Left kidney (tissue), 2 donors: ENCODE measurements around the gene RSPH9. TPM values are rescaled to one million over a fixed set of nuclear protein-coding genes. Genes with fewer than 3 reads are reported as not detected.
A peak's percentile ranks its signal among the peaks of the same experiment; 100 is the strongest.

ENCODE experiments used
- DNase-seq: peaks from one replicate; pipeline ENCODE4 v3.0.0-alpha.2; 2013
- polyA plus RNA-seq: library from polyadenylated mRNA; unstranded; fragments of 120-200 nt; gene quantifications from one replicate; pipeline ENCODE4 v1.2.1, GENCODE V29; 2013; ENCODE audit not compliant: insufficient read length

RSPH9 gene
- polyA plus RNA-seq, 1 donor: 1.4 TPM

GRCh38 chr6:43667245-43668150 lies 22.7 kb downstream of the RSPH9 start:
- DNase-seq: peak; percentile 79

DNA sequence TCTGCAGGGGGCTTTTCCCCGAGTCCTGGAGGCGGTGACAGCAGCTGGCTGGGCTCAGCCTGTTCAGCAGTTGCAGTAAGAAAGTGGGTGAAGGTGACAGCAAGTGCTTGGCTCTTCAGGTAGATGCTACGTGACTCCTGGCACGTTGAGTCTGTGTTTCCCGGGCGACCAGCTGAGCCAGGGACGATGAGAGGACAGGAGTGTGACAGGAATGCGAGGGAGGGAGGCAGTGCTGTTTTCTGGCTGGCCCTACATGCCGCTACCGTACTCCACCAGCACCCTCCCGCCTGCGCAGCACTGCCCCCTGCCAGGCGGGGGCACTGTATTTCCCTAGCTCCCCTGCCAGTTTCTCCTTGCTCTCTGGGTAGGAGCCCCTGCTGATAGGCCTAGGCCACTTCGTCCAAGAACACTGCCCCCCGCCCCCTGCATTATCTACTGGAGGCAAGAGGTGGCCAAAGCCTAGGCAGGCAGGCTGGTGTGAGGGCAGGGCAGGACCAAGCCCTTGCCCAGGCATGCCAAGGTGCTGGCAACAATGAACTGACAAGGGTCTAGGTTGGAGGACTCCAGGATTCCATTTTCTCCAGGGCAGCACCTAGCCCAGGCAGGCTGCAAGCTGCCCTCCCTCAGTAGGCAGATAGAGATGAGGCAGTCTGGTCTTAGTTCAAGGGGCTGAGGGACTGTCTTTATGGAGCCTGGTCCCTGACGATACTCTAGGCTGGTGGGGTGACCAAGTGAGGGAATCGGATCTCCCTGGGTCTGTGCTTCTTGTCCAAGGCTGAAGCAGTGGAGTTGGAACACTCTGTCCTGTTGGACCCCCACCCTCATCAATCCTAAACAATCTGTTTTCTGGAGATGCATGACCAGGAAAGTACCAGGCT lies 23.6 kb downstream of the RSPH9 start:
- DNase-seq: peak; percentile 87

GRCh38 chr6:43669050-43669921 lies 24.4 kb downstream of the RSPH9 start:
- no peak for DNase-seq

DNA sequence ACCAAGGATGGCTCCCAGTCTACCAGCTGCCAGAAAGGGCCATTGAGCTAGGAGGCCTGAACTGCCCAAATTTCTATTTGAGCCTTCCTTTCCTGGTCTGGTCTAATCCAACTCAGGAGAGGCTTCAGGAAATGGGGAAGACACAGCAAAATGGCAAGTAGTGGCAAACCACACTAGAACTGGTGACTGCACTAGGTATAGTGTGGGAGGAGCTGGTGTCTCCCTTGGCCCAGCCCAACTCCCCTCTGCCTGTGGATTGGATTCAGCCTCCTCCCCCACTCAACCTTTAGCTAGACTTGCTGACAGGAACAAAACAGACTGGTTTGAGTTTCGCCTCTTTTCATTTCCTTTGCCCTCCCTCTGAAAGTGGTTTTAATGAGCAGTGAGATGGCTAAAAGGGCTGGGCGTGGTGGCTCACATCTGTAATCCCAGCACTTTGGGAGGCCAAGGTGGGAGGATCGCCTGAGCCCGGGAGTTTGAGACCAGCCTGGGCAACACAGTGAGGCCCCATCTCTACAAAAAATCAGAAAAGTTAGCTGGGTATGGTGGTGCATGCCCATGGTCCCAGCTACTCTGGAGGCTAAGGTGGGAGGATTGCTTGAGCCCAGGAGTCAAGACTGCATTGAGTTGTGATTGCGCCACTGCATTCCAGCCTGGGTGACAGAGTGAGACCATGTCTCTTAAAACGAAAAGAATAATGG lies 25.2 kb downstream of the RSPH9 start:
- no peak for DNase-seq

- DNase-seq: no peak
Measured at GRCh38 chr6:43670623-43670986, 25.8 kb downstream of the RSPH9 start.

DNA sequence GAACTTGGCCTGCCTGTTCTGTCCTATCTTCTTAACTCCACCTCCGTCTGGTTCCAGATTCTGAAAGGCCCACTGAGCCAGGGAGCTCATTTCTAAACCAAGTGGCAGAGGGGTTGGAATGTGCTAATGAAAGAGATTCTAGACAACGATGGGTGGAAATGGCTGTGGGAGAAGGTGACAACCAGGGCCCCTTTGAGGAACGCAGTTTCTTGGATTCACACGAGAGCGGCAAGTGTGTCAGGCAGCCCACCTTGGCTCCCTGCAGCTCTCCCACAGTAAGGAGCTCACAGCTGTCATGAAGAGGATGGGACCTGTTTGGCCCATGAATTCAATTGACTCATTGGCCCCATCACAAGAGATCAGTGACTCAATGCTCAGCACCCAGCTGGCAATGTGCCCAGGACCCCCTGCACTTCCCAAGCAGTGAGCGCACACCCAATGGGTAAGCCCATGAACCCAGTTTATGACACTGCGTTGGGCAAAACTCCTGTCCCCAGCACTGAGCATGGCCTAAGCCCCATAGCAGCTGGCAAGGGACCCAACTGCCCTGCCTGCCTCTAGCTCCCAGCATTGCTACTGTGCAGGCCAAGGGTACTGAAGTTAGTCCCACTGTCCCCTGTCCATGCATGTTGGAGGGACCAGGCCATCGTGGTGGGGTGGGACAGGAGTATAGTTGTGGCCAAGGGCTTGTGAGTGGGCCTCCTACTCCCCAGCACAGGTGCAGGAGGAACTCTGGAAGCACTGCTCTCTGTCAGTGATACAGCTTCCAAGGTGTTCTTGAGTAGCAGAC lies 26.4 kb downstream of the RSPH9 start:
- DNase-seq: no peak

DNA sequence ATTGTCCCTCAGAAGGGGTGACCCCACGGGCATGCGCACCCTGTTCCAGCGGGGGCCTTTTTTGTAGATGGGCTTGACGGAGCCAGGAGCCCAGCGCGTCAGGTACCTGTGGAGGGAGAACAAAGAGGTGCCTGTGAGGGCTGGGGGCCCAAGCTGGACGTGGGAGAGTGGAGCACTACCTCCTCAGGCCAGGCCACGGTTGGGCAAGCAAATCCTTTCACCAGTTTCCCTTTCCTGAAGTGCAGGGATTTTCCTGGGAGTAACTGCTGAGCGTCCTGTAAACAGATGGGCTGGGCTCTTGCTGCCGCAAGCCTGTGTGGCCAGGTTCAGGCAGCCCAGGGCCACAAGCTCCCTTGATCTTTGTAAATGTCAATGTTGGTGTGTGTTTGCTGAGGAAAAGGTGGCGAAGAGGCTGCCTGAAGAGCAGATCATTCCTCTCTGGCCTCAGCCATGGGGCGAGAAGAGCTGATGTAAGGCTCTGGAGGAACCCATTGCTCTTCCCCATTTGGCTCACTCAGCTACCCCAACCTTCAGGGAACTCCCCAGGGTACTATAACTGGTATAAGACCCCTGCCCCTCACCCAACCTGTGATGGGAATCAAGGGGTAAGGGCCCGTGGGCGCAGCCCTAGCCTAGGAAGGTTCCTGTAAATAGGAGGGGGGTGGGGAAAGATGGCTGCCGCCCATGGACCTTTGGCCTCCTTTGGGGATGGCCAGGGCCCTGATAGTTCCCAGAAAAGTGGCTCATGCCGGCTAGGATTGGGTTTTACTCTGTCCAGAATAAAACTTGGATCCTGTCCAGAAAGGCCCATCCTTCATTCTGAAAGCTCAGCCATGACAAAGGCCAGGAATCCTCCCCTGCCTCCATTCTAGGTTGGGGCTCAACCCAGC lies 27.2 kb downstream of the RSPH9 start:
- DNase-seq: no peak

GRCh38 chr6:43673444-43674084 lies 28.7 kb downstream of the RSPH9 start:
- DNase-seq: peak; percentile 81

- no peak for DNase-seq
Measured at GRCh38 chr6:43674291-43674690, 29.5 kb downstream of the RSPH9 start.

DNA sequence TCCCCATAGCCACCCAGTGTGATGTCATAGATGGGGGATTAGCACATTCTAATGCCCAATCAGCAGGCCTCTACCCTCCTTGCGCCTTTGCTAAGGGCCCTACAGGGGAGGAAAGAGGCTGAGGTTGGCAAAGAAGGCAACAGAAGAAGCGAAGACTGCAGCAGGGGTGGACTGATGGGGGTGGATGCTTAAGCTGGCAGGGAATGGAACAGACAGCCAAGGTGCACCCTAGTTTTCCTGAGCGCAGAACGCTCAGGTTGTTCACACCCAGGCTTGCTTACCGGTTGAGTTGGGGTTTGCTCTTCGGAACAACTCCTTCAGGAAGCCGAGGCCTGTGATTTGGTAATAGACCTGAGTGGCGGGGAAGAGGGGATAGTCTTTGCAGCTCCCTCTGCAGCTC lies 30.1 kb downstream of the RSPH9 start:
- no peak for DNase-seq

DNA sequence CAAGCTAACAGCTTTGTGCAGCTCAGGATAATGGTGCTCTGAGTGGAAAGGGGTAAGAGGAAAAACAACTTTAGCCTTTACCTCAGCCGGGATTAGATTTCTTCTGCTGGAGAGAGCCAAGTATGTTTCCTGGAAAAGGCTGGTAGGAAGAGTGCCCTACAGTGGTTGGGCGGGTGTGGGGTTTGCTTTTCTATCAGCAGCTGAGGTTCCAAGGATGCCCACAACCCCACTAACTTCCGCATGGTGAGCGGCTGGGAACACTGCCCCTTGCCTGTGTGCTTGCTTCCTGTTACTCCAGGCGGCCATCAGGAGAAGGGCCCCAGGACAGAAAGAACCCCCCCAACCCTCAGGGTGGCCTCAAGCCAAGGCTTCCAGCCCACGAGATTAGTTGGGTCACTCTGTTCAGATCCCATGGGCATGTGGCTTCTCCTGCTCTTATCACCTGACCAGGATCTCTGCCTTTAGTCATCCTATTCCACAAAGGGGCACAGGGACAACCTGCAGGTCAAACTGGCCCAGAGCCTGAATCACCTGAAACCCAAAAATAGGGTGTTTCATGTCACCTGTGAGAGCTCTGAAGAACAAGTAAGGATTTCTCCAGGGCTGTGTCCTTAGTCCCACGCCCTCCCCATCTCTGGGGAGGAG lies 32.2 kb downstream of the RSPH9 start:
- DNase-seq: no peak

DNA sequence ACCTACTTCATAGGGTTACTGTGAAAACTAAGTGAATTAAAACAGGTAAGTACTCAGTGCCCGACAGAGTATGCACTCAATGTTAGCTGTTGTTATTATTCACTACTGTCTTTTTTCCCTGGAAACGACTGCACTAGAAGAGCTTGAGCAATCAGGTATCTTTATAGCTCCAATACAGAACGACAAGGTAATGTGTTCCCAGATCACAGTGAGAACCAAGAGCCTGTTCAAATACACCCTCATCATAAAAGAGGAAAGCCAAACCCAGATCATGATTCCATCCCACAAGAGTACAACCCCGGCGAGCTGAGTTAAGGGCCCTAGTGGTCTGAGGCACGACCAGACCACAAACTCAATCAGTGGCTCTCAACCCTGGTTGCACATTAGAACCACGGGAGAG lies 32.9 kb downstream of the RSPH9 start:
- DNase-seq: no peak

- DNase-seq: no peak
Measured at GRCh38 chr6:43678341-43678740, 33.5 kb downstream of the RSPH9 start.

DNA sequence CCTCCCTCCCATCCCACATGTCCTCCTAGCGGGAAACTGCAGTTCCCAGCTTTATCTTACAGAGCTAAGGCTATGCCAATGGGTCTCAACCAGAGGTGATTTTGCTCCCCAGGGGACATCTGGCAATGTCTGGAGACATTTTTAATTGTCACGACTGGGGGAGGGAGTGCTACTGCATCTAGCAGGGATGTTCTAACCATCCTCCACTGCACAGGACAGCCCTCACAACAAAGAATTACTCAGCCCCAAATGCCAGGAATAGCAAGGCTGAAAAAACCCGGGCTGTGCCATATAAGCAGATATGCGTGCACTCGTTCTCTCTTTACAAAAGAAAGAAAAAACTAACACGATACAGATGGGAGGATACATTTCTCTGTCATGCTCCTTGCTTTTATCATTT lies 34.2 kb downstream of the RSPH9 start:
- no peak for DNase-seq

DNA sequence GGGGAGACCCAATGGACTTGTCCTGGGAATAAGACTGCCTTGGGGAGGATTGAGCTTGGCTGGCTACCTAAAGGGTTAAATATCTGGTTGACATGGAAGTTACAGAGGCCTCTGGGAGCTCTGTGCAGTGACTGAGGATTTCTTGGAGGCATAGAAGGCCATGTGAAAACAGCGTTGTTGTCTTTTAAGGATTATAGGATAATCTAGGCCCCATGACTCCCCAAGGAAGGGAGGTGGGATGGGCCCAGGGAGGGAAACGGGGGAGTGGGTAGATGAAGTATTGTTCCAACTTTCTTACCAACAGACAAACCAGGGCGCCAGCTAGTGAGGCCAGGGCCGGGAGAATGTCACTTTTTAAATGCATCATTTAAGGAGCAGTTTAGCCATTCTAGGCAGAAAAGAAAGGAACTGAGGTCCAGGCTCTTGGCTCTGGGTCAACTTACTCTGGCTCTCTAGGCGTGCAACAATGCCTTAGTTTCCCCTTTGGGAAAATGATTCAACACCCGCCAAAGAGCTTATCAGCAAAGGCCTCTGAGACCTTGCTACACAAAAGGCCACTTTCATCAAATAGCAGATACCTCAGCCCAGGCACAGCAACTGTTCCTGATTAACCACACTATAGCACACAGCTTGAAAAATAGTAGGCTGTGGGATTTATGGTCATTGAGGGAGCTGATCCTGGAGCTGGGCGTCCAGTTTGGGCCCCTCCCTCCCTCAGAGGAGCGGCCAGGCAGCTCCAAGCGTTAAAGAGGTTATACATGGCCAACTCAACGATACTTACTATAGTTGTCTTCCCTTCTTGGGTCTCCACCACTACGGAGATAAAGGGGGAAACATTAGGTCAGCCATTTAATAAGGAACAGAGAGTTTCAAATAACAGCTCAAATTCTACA lies 35.7 kb downstream of the RSPH9 start:
- no peak for DNase-seq

DNA sequence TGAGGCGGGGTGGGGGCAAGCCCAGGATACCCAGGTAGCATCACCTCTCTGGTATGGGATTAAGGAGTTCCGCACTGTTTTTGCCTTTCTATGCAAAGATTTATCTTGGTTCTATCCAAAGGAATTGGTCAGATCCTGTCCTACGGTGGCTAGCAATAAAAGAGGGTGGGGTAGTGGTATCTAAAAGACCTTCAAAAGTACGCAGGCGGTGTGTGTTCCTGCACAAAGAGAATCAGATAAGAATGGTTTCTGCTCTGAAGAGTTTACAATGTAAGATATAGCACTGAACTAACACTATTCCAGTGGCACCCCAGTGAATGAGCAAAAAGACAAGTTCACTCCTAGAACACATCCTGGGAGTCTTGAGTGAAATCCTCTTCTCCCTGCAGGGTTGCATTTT lies 36.5 kb downstream of the RSPH9 start:
- DNase-seq: no peak

GRCh38 chr6:43682724-43683429 lies 38.0 kb downstream of the RSPH9 start:
- DNase-seq: no peak
